Measurements from ENCODE around the gene LMO1.

LMO1 gene

DNA sequence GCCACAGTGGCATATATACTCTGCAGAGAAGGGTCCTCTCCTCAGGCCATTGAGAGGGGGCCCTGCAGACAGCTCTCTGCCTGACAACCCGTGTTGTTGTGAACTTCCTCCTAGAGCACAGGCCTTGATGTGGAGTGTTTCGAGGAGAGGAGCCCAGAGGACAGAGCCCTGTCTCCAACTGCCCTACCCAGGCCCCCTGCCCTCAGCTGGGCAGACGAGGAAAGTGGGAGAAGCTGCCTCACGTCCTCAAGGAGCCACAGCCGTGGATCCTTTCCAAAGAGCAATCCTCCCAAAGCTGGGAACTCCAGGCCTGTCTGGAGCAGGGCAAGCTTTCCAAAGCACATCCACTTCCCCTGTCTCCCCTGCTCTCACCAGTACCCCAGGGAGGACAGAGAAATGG, 10.7 kb downstream of the LMO1 start:
- DNase-seq (ENCODE audit: low read depth) = no peak
- TF ChIP-seq, protein P1, sequence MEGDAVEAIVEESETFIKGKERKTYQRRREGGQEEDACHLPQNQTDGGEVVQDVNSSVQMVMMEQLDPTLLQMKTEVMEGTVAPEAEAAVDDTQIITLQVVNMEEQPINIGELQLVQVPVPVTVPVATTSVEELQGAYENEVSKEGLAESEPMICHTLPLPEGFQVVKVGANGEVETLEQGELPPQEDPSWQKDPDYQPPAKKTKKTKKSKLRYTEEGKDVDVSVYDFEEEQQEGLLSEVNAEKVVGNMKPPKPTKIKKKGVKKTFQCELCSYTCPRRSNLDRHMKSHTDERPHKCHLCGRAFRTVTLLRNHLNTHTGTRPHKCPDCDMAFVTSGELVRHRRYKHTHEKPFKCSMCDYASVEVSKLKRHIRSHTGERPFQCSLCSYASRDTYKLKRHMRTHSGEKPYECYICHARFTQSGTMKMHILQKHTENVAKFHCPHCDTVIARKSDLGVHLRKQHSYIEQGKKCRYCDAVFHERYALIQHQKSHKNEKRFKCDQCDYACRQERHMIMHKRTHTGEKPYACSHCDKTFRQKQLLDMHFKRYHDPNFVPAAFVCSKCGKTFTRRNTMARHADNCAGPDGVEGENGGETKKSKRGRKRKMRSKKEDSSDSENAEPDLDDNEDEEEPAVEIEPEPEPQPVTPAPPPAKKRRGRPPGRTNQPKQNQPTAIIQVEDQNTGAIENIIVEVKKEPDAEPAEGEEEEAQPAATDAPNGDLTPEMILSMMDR (IDR thresholded peaks at IDR 0.05; ENCODE audit: insufficient read depth, low read depth, low read length, missing control alignments) = no peak
- no peak overlapping the region for H3K4me3 ChIP-seq (ENCODE audit: low read depth, low read length)

DNA sequence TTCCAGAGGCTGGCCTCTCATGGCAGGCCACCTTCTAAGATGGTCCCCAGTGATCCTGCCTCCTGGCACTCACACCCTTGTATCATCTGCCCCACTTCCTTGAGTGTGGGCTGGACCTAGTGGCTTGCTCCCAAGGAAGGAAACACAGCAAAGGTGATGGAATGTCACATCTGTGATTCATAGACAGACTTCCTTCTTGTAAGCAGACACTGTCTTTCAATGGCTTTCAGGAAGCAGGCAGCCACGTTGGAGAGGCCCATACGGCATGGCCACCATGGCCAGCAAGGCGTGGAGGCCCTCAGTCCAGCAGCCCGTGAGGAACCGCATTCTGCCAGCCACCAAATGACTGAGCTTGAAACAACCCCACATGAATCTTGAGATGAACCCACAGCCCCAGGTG, 11.3 kb downstream of the LMO1 start:
- no peak overlapping the region for H3K4me3 ChIP-seq (ENCODE audit: low read depth, low read length)
- TF ChIP-seq, protein P1 (IDR thresholded peaks at IDR 0.05; ENCODE audit: insufficient read depth, low read depth, low read length, missing control alignments) = no peak
- DNase-seq (ENCODE audit: low read depth) = no peak

DNA sequence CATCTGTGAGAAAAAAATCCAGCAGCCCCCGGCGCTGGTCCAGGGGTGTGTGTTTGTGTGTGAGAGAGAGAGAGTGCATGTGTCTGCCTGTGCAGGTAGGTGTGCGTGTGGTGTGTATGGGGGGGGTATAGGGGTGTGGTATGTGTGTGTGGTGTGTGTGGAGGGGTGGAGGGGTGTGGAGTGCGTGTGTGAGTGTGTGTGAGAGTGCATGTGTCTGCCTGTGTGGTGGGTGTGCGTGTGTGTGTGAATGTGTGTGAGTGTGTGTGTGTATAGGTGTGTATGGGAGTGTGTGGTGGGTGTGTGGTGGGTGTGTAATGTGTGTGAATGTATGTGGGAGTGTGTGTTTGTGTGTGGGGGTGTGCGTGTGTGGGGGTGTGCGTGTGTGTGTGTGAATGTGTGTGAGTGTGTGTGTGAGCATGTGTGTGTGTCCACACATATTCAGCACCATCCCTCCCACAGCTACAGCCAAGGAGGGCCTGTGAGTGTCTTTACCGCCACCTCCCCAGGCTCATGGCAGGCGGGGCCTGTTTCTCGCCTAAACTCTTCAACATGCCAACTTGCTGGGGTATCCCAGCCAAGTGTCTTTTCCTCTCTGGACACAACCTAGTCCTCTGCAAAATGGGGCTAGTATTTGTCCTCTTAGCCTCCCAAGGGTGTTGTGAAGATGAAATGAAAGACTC, 11.9 kb downstream of the LMO1 start:
- no peak for DNase-seq (ENCODE audit: low read depth)
- H3K4me3 ChIP-seq (ENCODE audit: low read depth, low read length) = no peak overlapping the region
- TF ChIP-seq, protein P1 (IDR thresholded peaks at IDR 0.05; ENCODE audit: insufficient read depth, low read depth, low read length, missing control alignments) = no peak

DNA sequence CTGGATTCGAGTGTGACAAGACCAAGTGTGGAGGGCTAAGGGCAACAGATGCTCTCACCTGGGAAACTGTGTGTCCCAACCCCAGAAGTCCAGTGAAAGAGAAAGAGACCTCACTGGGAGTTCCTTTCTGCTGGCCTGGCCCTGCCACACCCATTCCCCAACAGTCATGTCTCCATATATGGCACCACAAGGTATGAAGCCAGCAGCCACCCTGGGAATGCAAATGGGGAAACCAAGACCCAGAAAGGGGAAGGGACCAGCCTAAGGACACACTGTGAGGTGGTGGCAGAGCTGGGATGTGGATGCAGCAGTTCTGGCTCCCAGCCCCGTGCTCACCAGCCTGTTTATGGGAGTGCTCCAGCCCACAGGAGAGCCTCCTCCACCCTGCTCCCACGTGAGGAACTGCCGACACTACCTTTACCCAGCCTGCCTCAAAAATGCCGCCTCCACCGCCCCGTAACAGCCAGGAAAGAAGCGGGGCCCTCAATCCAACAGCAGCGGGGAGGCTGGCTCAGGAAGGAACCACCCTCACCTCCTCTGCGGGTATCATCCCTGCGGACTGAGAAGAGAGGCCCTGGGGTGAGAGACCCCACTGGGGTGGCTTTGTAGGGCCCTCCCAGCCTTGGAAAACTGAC, 12.6 kb downstream of the LMO1 start:
- DNase-seq (ENCODE audit: low read depth) = no peak
- no peak overlapping the region for H3K4me3 ChIP-seq (ENCODE audit: low read depth, low read length)
- TF ChIP-seq, protein P1 (IDR thresholded peaks at IDR 0.05; ENCODE audit: insufficient read depth, low read depth, low read length, missing control alignments) = no peak

DNA sequence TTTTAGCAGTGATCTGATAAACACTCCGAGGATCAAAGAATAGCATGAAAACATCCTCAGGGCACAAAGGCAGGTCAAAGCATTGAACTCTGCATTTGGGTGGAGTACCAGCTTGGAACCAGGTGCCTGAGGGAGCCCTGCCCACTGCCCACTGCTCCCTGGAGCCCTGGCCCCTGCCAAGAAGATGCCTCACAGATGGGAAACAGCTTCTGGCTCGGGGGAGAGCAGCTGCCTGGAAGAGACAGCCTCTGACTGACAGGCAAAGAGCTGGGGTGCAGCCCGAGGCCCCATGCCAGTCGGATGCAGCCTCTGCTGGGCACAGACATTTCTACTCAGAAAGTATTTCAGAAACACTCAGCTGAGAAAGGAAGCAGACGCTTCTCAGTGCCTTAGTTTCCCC, 13.2 kb downstream of the LMO1 start:
- TF ChIP-seq, protein P1 (IDR thresholded peaks at IDR 0.05; ENCODE audit: insufficient read depth, low read depth, low read length, missing control alignments) = no peak
- DNase-seq (ENCODE audit: low read depth) = no peak
- H3K4me3 ChIP-seq (ENCODE audit: low read depth, low read length) = no peak overlapping the region

DNA sequence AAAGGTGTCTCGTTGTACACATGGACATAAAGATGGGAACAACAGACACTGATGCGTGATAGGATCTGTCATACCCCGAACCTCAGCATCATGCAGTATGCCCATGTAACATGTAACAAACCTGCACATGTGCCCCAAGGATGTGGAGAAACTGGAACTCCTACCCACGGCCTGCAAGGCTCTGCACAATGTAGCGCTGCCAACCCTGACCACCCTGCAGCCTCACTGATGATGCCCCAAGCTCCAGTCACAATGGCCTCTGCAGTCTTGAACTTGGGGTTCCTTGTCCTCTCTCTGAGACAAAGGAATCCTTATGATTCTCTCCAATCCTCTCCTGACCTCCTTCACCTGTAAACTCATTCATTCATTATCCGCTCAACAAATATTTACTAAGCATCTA, 14.2 kb downstream of the LMO1 start:
- no peak overlapping the region for H3K4me3 ChIP-seq (ENCODE audit: low read depth, low read length)
- TF ChIP-seq, protein P1 (IDR thresholded peaks at IDR 0.05; ENCODE audit: insufficient read depth, low read depth, low read length, missing control alignments) = no peak
- no peak for DNase-seq (ENCODE audit: low read depth)

DNA sequence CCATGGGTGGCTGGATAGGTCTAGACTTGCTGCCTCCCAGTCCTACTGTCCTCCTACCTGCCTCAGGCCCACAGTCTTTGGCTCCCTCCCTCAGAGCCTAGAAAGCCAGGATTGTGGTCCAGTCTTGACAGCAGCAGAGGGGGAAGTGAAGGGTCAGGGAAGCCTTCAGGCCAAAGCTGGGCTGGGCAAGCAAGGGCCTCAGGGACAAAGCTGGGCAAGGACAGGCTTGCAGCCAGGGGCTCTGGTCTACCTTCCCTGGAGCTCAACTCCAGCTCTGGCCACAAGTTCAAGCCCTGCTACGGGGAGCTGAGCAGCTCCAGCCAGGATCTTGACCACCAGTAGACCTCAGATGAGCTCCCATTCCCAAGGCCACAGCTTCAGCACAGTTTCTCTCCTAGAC, 14.9 kb downstream of the LMO1 start:
- TF ChIP-seq, protein P1 (IDR thresholded peaks at IDR 0.05; ENCODE audit: insufficient read depth, low read depth, low read length, missing control alignments) = no peak
- no peak for DNase-seq (ENCODE audit: low read depth)
- H3K4me3 ChIP-seq (ENCODE audit: low read depth, low read length) = no peak overlapping the region

All from GM12865 (cell line).